Thoracic aorta (tissue), 2 donors: ENCODE measurements around the gene WDR64. TPM values are rescaled to one million over a fixed set of nuclear protein-coding genes. Genes with fewer than 3 reads are reported as not detected.

Experiments used
- ATAC-seq: fragments of 150-250 bp; one replicate; pipeline ENCODE4 v1.8.0; 2017; ENCODE audit warnings: low read depth; ENCODE audit not compliant: insufficient number of reproducible peaks, low FRiP score
- DNase-seq: peaks from one replicate; pipeline ENCODE4 v3.0.0-alpha.2; 2020; ENCODE audit warnings: low spot score
- H3K27ac ChIP-seq, 2 donors: fragments of 200-600 bp; sonication (generic); 1 replicate in 1 of 2; 2 replicates in 1 of 2; pipeline ENCODE4 v1.5.1; 2016; ENCODE audit warnings: mild to moderate bottlenecking in 2 of 2, moderate library complexity in 2 of 2
- H3K27me3 ChIP-seq: fragments of 200-600 bp; sonication (generic); replicated peaks from 2 replicates; pipeline ENCODE4 v1.6.0; 2016; ENCODE audit warnings: mild to moderate bottlenecking; ENCODE audit not compliant: insufficient read depth
- H3K36me3 ChIP-seq: fragments of 200-600 bp; sonication (generic); one replicate; pipeline ENCODE4 v1.5.1; 2016
- H3K4me1 ChIP-seq, 2 donors: fragments of 200-600 bp; sonication (generic); 1 replicate in 1 of 2; 2 replicates in 1 of 2; pipeline versions ENCODE4 v1.5.1 to v1.6.0; 2016; ENCODE audit warnings: low read depth in 2 of 2, mild to moderate bottlenecking in 1 of 2; ENCODE audit not compliant: control insufficient read depth in 1 of 2
- H3K4me3 ChIP-seq: fragments of 200-600 bp; sonication (generic); 2 replicates; pipeline ENCODE4 v1.5.1; 2016; ENCODE audit warnings: mild to moderate bottlenecking
- H3K9me3 ChIP-seq: fragments of 200-600 bp; sonication (generic); 2 replicates; pipeline ENCODE4 v1.5.1; 2016
- total RNA-seq, 2 donors: library from RNA; depleted of rRNA; stranded (reverse); fragments of >200 nt; gene quantifications; one replicate each; pipeline versions ENCODE4 v1.1.0 to v1.2.3, GENCODE V29; 2016
- TF ChIP-seq, protein P1 (sequence below): fragments of 200-600 bp; sonication (generic); IDR thresholded peaks from one replicate; pipeline ENCODE4 v1.5.1; 2019; ENCODE audit warnings: antibody characterized with exemption

WDR64 gene
- total RNA-seq, 2 donors from 2014 or later, result not detected

- Histone ChIP-seq H3K4me3 (no peak overlapping the region), H3K9me3 (no peaks in the 10 kb centered on the region), H3K36me3 (no peaks in the 10 kb centered on the region), H3K27me3 (no peaks in the 10 kb centered on the region), H3K4me1 (peaks cover 33 to 38% of the 10 kb centered on the region in 2 donors), H3K27ac (peak overlapping the region; percentile 6 to 66)
- DNase-seq, result no peak
- TF ChIP-seq, protein P1, sequence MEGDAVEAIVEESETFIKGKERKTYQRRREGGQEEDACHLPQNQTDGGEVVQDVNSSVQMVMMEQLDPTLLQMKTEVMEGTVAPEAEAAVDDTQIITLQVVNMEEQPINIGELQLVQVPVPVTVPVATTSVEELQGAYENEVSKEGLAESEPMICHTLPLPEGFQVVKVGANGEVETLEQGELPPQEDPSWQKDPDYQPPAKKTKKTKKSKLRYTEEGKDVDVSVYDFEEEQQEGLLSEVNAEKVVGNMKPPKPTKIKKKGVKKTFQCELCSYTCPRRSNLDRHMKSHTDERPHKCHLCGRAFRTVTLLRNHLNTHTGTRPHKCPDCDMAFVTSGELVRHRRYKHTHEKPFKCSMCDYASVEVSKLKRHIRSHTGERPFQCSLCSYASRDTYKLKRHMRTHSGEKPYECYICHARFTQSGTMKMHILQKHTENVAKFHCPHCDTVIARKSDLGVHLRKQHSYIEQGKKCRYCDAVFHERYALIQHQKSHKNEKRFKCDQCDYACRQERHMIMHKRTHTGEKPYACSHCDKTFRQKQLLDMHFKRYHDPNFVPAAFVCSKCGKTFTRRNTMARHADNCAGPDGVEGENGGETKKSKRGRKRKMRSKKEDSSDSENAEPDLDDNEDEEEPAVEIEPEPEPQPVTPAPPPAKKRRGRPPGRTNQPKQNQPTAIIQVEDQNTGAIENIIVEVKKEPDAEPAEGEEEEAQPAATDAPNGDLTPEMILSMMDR, result no peak
- ATAC-seq, result no peak
Measured at GRCh38 chr1:241827264-241827663, 175.2 kb downstream of the WDR64 start.

DNA sequence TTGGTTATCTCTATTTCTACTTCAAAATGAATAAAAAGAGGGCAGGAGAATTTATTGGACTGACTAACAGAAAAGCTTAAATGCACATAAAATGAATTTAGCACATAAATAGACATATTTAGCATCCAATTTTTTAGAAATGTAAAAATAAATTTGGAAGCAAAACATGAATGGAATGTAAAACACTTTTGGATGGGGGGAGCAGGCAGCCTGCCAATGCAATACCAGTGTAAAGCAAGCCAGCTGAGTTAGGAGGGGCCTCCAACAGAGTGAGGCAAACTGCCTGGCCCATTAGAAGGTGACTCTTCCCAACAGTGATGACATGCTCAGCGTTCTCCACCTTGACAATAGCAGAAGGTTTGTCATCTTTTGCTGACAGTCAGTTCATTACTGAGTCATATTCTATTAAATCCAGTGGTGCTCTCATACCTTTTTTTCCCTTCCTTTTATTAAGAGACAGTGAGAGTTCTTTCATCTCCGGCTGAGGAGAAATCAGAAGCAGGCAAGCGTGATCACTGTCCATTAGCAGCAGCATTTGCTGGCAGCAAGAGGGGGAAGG lies 176.5 kb downstream of the WDR64 start:
- no peaks in the 10 kb centered on the region for H3K27me3 ChIP-seq
- H3K27ac ChIP-seq, result no peak overlapping the region
- peaks cover 33 to 38% of the 10 kb centered on the region in 2 donors for H3K4me1 ChIP-seq
- H3K9me3 ChIP-seq, result no peaks in the 10 kb centered on the region
- no peak overlapping the region for H3K4me3 ChIP-seq
- DNase-seq, result no peak
- TF ChIP-seq, protein P1, result no peak
- no peak for ATAC-seq
- H3K36me3 ChIP-seq, result no peaks in the 10 kb centered on the region

- TF ChIP-seq, protein P1, result no peak
- ATAC-seq (no peak), DNase-seq (no peak)
- Histone ChIP-seq H3K36me3 (no peaks in the 10 kb centered on the region), H3K27me3 (no peaks in the 10 kb centered on the region), H3K4me1 (peaks cover 33 to 38% of the 10 kb centered on the region in 2 donors), H3K4me3 (no peak overlapping the region), H3K27ac (no peak overlapping the region), H3K9me3 (no peaks in the 10 kb centered on the region)
Measured at GRCh38 chr1:241829468-241829867, 177.4 kb downstream of the WDR64 start.

- Histone ChIP-seq H3K4me1 (no peaks in the 10 kb centered on the region), H3K36me3 (no peaks in the 10 kb centered on the region), H3K27ac (no peak overlapping the region), H3K27me3 (no peaks in the 10 kb centered on the region), H3K9me3 (no peaks in the 10 kb centered on the region), H3K4me3 (no peak overlapping the region)
- DNase-seq, result no peak
- TF ChIP-seq, protein P1, result peak; percentile 63
- ATAC-seq, result no peak
Measured at GRCh38 chr1:241834733-241835377, 182.8 kb downstream of the WDR64 start.

- TF ChIP-seq, protein P1, result no peak
- no peak overlapping the region for H3K4me3 ChIP-seq
- H3K9me3 ChIP-seq, result no peaks in the 10 kb centered on the region
- no peaks in the 10 kb centered on the region for H3K4me1 ChIP-seq
- no peak for ATAC-seq
- no peaks in the 10 kb centered on the region for H3K36me3 ChIP-seq
- no peak for DNase-seq
- no peaks in the 10 kb centered on the region for H3K27me3 ChIP-seq
- H3K27ac ChIP-seq, result no peak overlapping the region
Measured at GRCh38 chr1:241836941-241837340, 184.9 kb downstream of the WDR64 start.
